Skeletal muscle tissue (tissue), 4 donors: Measurements from ENCODE around the gene FOXP1. TPM values are rescaled to one million over a fixed set of nuclear protein-coding genes. Genes with fewer than 3 reads are reported as not detected.

Experiments used
- H3K27ac ChIP-seq: one replicate; pipeline ENCODE4 v1.7.0; 2013; ENCODE audit warnings: mild to moderate bottlenecking, low read depth, low read length, inconsistent platforms
- H3K27me3 ChIP-seq, 3 donors: one replicate each; pipeline ENCODE4 v1.7.0; 2013; ENCODE audit warnings: low read length in 3 of 3; ENCODE audit not compliant: control insufficient read depth in 3 of 3, insufficient read depth in 3 of 3
- H3K36me3 ChIP-seq, 3 donors: one replicate each; pipeline ENCODE4 v1.7.0; 2013; ENCODE audit warnings: low read length in 3 of 3; ENCODE audit not compliant: control insufficient read depth in 3 of 3, insufficient read depth in 3 of 3
- H3K4me1 ChIP-seq, 3 donors: one replicate each; pipeline ENCODE4 v1.7.0; 2013; ENCODE audit warnings: low read length in 3 of 3, mild to moderate bottlenecking in 3 of 3; ENCODE audit not compliant: control insufficient read depth in 3 of 3, insufficient read depth in 3 of 3
- H3K4me3 ChIP-seq, 3 donors: one replicate each; pipeline ENCODE4 v1.7.0; 2013; ENCODE audit warnings: low read length in 3 of 3
- H3K9ac ChIP-seq, 3 donors: one replicate each; pipeline ENCODE4 v1.7.0; 2013; ENCODE audit warnings: low read length in 3 of 3, mild to moderate bottlenecking in 3 of 3, moderate library complexity in 2 of 3, low read depth in 1 of 3
- H3K9me3 ChIP-seq, 3 donors: one replicate each; pipeline ENCODE4 v1.7.0; 2013; ENCODE audit warnings: low read length in 3 of 3; ENCODE audit not compliant: control insufficient read depth in 3 of 3
- total RNA-seq: library from RNA; depleted of rRNA; stranded (reverse); fragments of >200 nt; gene quantifications from one replicate; pipeline ENCODE4 v1.2.3, GENCODE V29; 2014
- donor health status: Osteomylitis.

FOXP1 gene
- total RNA-seq, 1 donor from 2014 or later: 36.0 TPM

GRCh38 chr3:71415681-71416122, 167.8 kb downstream of the FOXP1 start:
- H3K27ac ChIP-seq: no peak overlapping the region
- peaks cover 0 to 3% (median 0%) of the 10 kb centered on the region in 3 donors for H3K4me1 ChIP-seq
- no peaks in the 10 kb centered on the region for H3K36me3 ChIP-seq
- H3K4me3 ChIP-seq: no peak overlapping the region
- H3K9ac ChIP-seq: no peak overlapping the region
- H3K9me3 ChIP-seq: no peaks in the 10 kb centered on the region
- no peaks in the 10 kb centered on the region for H3K27me3 ChIP-seq

DNA sequence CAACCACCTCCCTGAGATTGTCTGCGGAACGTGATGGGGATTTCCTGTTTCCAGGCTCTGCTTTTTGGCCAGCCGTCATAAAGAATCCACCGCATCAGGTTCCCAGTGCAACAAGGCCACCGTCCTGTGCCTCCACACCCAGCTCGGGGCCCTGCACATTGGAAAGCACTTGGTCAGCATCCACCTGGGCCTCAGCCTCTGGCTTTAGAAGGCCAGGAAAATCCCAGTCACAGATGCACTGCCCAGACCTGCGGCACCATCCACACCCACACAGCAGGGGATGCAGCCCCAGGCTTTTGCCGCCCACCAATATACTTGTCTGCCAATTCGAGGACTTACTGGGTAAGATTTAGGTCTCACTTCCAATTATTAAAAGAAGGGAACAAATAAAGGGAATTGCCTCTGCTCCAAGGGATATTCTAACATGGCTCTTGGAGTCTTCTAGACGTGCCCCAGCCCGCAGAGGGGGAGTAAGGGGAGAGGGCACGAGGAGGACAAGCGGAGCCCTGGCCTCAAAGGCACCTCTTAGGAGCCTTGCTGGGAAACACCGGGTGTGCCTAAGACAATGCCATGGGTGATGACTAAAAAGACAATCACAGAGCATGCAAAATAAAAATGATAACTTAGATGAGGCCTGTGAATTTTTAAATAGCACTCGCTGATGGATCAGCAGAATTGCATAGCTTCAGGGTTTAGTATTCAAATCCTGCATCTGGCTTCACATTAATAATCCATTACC, 169.2 kb downstream of the FOXP1 start:
- no peak overlapping the region for H3K4me3 ChIP-seq
- no peak overlapping the region for H3K27ac ChIP-seq
- H3K36me3 ChIP-seq: no peaks in the 10 kb centered on the region
- peaks cover 0 to 3% (median 0%) of the 10 kb centered on the region in 3 donors for H3K4me1 ChIP-seq
- H3K9ac ChIP-seq: no peak overlapping the region
- H3K9me3 ChIP-seq: no peaks in the 10 kb centered on the region
- no peaks in the 10 kb centered on the region for H3K27me3 ChIP-seq

DNA sequence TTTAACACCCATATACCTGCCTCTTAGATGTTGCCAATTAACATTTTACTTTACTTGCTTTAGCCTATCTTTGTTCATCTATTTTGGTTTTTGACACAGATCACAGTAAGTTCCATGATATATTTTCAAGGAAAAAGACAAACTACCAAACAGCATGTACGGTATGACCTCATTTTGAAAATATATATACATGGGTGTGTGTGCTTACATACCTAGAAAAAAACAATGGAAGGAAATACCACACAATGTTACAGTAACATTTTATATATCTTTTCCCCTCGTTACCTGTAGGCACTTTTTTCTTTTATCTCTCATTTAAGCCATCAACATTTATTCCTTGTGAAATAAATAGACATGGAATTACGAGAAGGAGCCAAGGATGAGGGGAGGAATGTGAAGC, 170.0 kb downstream of the FOXP1 start:
- no peak overlapping the region for H3K27ac ChIP-seq
- H3K4me1 ChIP-seq: peaks cover 0 to 3% (median 0%) of the 10 kb centered on the region in 3 donors
- H3K36me3 ChIP-seq: no peaks in the 10 kb centered on the region
- no peak overlapping the region for H3K4me3 ChIP-seq
- no peaks in the 10 kb centered on the region for H3K9me3 ChIP-seq
- no peaks in the 10 kb centered on the region for H3K27me3 ChIP-seq
- H3K9ac ChIP-seq: no peak overlapping the region

DNA sequence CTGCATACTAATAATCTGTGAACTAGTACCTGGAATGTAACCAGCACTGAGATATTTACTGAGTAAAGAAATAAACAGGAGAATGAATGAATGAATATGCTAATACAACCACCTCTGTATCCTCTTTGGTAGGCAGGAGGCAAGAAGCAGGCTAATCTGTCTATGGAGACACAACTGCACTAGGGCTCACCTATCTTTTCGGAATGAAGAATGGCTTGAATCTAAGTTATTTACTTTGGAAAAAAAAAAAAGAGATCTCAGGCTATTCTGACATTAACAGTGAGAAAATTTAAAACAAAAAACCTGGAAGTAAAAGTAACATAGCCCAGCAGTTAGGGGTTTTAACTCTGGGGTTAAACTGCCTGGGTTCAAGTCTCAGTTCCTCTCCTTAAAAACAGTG, 174.2 kb downstream of the FOXP1 start:
- Histone ChIP-seq H3K4me1 (peaks cover 0 to 13% (median 3%) of the 10 kb centered on the region in 3 donors), H3K27me3 (no peaks in the 10 kb centered on the region), H3K27ac (no peak overlapping the region), H3K36me3 (no peaks in the 10 kb centered on the region), H3K9ac (no peak overlapping the region), H3K4me3 (no peak overlapping the region), H3K9me3 (no peaks in the 10 kb centered on the region)

DNA sequence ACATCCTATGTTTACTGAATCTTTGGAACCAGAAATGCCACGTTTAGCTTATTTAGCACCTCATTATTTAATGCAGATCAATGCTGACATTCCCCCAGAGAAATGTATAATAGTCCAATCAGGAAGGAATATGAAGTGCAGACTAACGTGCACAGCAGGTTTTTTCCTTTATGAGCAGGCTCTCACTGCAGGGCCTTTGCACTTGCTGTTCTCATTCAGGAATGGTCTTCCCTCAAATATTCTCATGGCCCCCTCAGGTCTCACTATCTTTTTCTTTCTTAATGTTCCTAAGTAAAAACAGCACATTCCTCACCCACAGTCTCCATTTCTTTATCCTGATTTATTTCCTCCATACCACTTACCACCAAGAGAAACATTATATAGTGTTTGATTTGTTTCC, 174.6 kb downstream of the FOXP1 start:
- Histone ChIP-seq H3K27me3 (no peaks in the 10 kb centered on the region), H3K36me3 (no peaks in the 10 kb centered on the region), H3K4me1 (peaks cover 0 to 13% (median 3%) of the 10 kb centered on the region in 3 donors), H3K4me3 (no peak overlapping the region), H3K27ac (no peak overlapping the region), H3K9me3 (no peaks in the 10 kb centered on the region), H3K9ac (no peak overlapping the region)

GRCh38 chr3:71407823-71408222, 175.7 kb downstream of the FOXP1 start:
- no peak overlapping the region for H3K27ac ChIP-seq

GRCh38 chr3:71406972-71407810, 176.3 kb downstream of the FOXP1 start:
- Histone ChIP-seq H3K9ac (no peak overlapping the region), H3K4me1 (peaks cover 0 to 13% (median 3%) of the 10 kb centered on the region in 3 donors), H3K9me3 (no peaks in the 10 kb centered on the region), H3K36me3 (no peaks in the 10 kb centered on the region), H3K4me3 (no peak overlapping the region), H3K27ac (no peak overlapping the region), H3K27me3 (no peaks in the 10 kb centered on the region)

More at GRCh38 chr3:71407823-71408222, 175.7 kb downstream of the FOXP1 start:
- Histone ChIP-seq H3K4me1 (peaks cover 0 to 13% (median 3%) of the 10 kb centered on the region in 3 donors), H3K9me3 (no peaks in the 10 kb centered on the region), H3K36me3 (no peaks in the 10 kb centered on the region), H3K27me3 (no peaks in the 10 kb centered on the region), H3K4me3 (no peak overlapping the region), H3K9ac (no peak overlapping the region)

DNA sequence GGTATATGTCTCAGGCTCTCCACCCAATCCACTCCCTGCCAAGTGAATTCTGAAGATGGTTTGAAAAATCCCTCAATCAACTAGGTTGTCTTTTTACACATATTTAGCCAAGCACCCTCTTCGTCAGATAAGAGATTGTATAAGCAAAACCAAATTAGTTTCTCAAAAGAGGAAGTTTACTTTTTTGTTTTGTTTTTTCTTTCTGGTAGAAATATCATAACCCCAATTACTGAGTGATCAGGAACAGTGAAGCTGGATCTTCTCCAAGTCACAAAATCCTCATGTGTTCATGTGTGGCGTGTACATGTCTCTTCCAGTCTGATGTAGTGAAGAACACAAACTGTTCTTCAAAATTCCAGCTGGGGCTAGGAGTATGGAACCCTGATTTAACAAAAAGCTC, 180.6 kb downstream of the FOXP1 start:
- H3K27ac ChIP-seq: no peak overlapping the region
- no peaks in the 10 kb centered on the region for H3K27me3 ChIP-seq
- peaks cover 0 to 10% (median 3%) of the 10 kb centered on the region in 3 donors for H3K4me1 ChIP-seq
- H3K36me3 ChIP-seq: no peaks in the 10 kb centered on the region
- H3K9ac ChIP-seq: no peak overlapping the region
- no peaks in the 10 kb centered on the region for H3K9me3 ChIP-seq
- H3K4me3 ChIP-seq: no peak overlapping the region

GRCh38 chr3:71402280-71402679, 181.2 kb downstream of the FOXP1 start:
- H3K27me3 ChIP-seq: no peaks in the 10 kb centered on the region
- H3K4me3 ChIP-seq: no peak overlapping the region
- H3K4me1 ChIP-seq: peaks cover 0 to 5% (median 3%) of the 10 kb centered on the region in 3 donors
- no peak overlapping the region for H3K9ac ChIP-seq
- H3K27ac ChIP-seq: no peak overlapping the region
- H3K36me3 ChIP-seq: no peaks in the 10 kb centered on the region
- no peaks in the 10 kb centered on the region for H3K9me3 ChIP-seq

- H3K9me3 ChIP-seq: no peaks in the 10 kb centered on the region
Observed at GRCh38 chr3:71401695-71402231, 181.8 kb downstream of the FOXP1 start.

More at GRCh38 chr3:71401695-71402231, 181.8 kb downstream of the FOXP1 start:
- Histone ChIP-seq H3K4me3 (no peak overlapping the region), H3K27ac (no peak overlapping the region), H3K9ac (no peak overlapping the region), H3K36me3 (no peaks in the 10 kb centered on the region), H3K27me3 (no peaks in the 10 kb centered on the region), H3K4me1 (peaks cover 0 to 3% (median under 1%) of the 10 kb centered on the region in 3 donors)
